IPS DF 6.9 (cell line): Measurements from ENCODE around the gene MICAL2.

Source experiments
- DNase-seq: peaks from one replicate; pipeline ENCODE4 v3.0.0-alpha.2; 2013; ENCODE audit warnings: low read depth, low spot score
- H3K27ac ChIP-seq: one replicate; pipeline ENCODE4 v1.5.1; 2013; ENCODE audit warnings: low read length, control low read depth
- H3K27me3 ChIP-seq: 2 replicates; pipeline ENCODE4 v1.6.1; 2013; ENCODE audit warnings: mild to moderate bottlenecking, low read length; ENCODE audit not compliant: control insufficient read depth, insufficient read depth
- H3K36me3 ChIP-seq: 2 replicates; pipeline ENCODE4 v1.6.1; 2013; ENCODE audit warnings: low read length; ENCODE audit not compliant: control insufficient read depth, insufficient read depth
- H3K4me1 ChIP-seq: 2 replicates; pipeline ENCODE4 v1.6.1; 2013; ENCODE audit warnings: low read length; ENCODE audit not compliant: control insufficient read depth, insufficient read depth
- H3K4me3 ChIP-seq: 2 replicates; pipeline ENCODE4 v1.5.1; 2013; ENCODE audit warnings: mild to moderate bottlenecking, low read length
- H3K9me3 ChIP-seq: 2 replicates; pipeline ENCODE4 v1.6.1; 2013; ENCODE audit warnings: low read length, inconsistent platforms; ENCODE audit not compliant: control insufficient read depth, insufficient read depth
- WGBS: extraction: QIAGEN DNeasy Blood & Tissue Kit; methylation state at CpG from one replicate; pipeline ENCODE4 v1.1.7; 2013; ENCODE audit warnings: mixed read lengths, missing lambda C conversion rate; ENCODE audit not compliant: insufficient read length, insufficient coverage; 5-methylcytosine and 5-hydroxymethylcytosine counted together

Gene MICAL2

GRCh38 chr11:12287374-12288211 lies 177.2 kb downstream of the MICAL2 start:
- Histone ChIP-seq H3K4me1 (no peaks in the 10 kb centered on the region), H3K9me3 (no peaks in the 10 kb centered on the region), H3K27me3 (no peaks in the 10 kb centered on the region), H3K27ac (no peak overlapping the region), H3K36me3 (no peaks in the 10 kb centered on the region), H3K4me3 (no peak overlapping the region)
- DNase-seq: peak; percentile 25
- no CpG with 5 or more reads among the region's 13 CpGs for WGBS

- Histone ChIP-seq H3K4me1 (no peaks in the 10 kb centered on the region), H3K4me3 (no peak overlapping the region), H3K27ac (no peak overlapping the region), H3K36me3 (no peaks in the 10 kb centered on the region), H3K27me3 (no peaks in the 10 kb centered on the region), H3K9me3 (no peaks in the 10 kb centered on the region)
- DNase-seq: peak; percentile 85
- WGBS: no CpG with 5 or more reads among the region's 12 CpGs
Measured at GRCh38 chr11:12288212-12288930, 178.0 kb downstream of the MICAL2 start.

- Histone ChIP-seq H3K4me3 (no peak overlapping the region), H3K27me3 (no peaks in the 10 kb centered on the region), H3K36me3 (no peaks in the 10 kb centered on the region), H3K4me1 (no peaks in the 10 kb centered on the region), H3K9me3 (no peaks in the 10 kb centered on the region), H3K27ac (no peak overlapping the region)
- no CpG with 5 or more reads among the region's 14 CpGs for WGBS
- no peak for DNase-seq
Measured at GRCh38 chr11:12288931-12289666, 178.7 kb downstream of the MICAL2 start.

GRCh38 chr11:12289667-12290476 lies 179.5 kb downstream of the MICAL2 start:
- Histone ChIP-seq H3K4me3 (no peak overlapping the region), H3K36me3 (no peaks in the 10 kb centered on the region), H3K9me3 (no peaks in the 10 kb centered on the region), H3K27me3 (no peaks in the 10 kb centered on the region), H3K4me1 (no peaks in the 10 kb centered on the region), H3K27ac (no peak overlapping the region)
- WGBS: no CpG with 5 or more reads among the region's 7 CpGs
- DNase-seq: no peak

GRCh38 chr11:12290477-12290922 lies 180.1 kb downstream of the MICAL2 start:
- Histone ChIP-seq H3K27me3 (no peaks in the 10 kb centered on the region), H3K4me3 (no peak overlapping the region), H3K36me3 (no peaks in the 10 kb centered on the region), H3K9me3 (no peaks in the 10 kb centered on the region), H3K4me1 (no peaks in the 10 kb centered on the region), H3K27ac (no peak overlapping the region)
- no peak for DNase-seq
- no CpG with 5 or more reads among the region's 14 CpGs for WGBS

- Histone ChIP-seq H3K4me1 (no peaks in the 10 kb centered on the region), H3K27me3 (no peaks in the 10 kb centered on the region), H3K9me3 (no peaks in the 10 kb centered on the region), H3K36me3 (no peaks in the 10 kb centered on the region), H3K27ac (no peak overlapping the region), H3K4me3 (no peak overlapping the region)
- no peak for DNase-seq
- WGBS: no CpG with 5 or more reads among the region's 4 CpGs
Measured at GRCh38 chr11:12291313-12291712, 180.9 kb downstream of the MICAL2 start.

GRCh38 chr11:12291766-12292165 lies 181.4 kb downstream of the MICAL2 start:
- Histone ChIP-seq H3K9me3 (no peaks in the 10 kb centered on the region), H3K27ac (no peak overlapping the region), H3K4me1 (no peaks in the 10 kb centered on the region), H3K27me3 (no peaks in the 10 kb centered on the region), H3K36me3 (no peaks in the 10 kb centered on the region), H3K4me3 (no peak overlapping the region)
- WGBS: no CpG with 5 or more reads among the region's 4 CpGs
- no peak for DNase-seq

GRCh38 chr11:12292766-12293165 lies 182.4 kb downstream of the MICAL2 start:
- H3K36me3 ChIP-seq: no peaks in the 10 kb centered on the region
- WGBS: no CpG with 5 or more reads among the region's 1 CpG
- H3K4me3 ChIP-seq: no peak overlapping the region
- no peaks in the 10 kb centered on the region for H3K4me1 ChIP-seq
- no peak for DNase-seq
- H3K9me3 ChIP-seq: no peaks in the 10 kb centered on the region
- H3K27ac ChIP-seq: no peak overlapping the region
- H3K27me3 ChIP-seq: no peaks in the 10 kb centered on the region

- Histone ChIP-seq H3K36me3 (no peaks in the 10 kb centered on the region), H3K4me3 (no peak overlapping the region), H3K4me1 (no peaks in the 10 kb centered on the region), H3K27ac (no peak overlapping the region), H3K27me3 (no peaks in the 10 kb centered on the region), H3K9me3 (no peaks in the 10 kb centered on the region)
- WGBS: no CpG with 5 or more reads among the region's 6 CpGs
- no peak for DNase-seq
Measured at GRCh38 chr11:12293486-12293885, 183.1 kb downstream of the MICAL2 start.

- no CpG with 5 or more reads among the region's 5 CpGs for WGBS
- DNase-seq: no peak
- no peaks in the 10 kb centered on the region for H3K27me3 ChIP-seq
- no peak overlapping the region for H3K27ac ChIP-seq
- H3K4me1 ChIP-seq: no peaks in the 10 kb centered on the region
- H3K9me3 ChIP-seq: no peaks in the 10 kb centered on the region
- no peak overlapping the region for H3K4me3 ChIP-seq
- no peaks in the 10 kb centered on the region for H3K36me3 ChIP-seq
Measured at GRCh38 chr11:12294613-12295012, 184.2 kb downstream of the MICAL2 start.
